Activated CD8-positive, alpha-beta memory T cell treated with anti-CD3 and anti-CD28 coated beads, Interleukin-2, amount 50 U/mL, for 4 hours (primary cell): Measurements from ENCODE around the gene ZNF679.
"Not testable (repeated sequence)": the region's sequence is repeated elsewhere in the genome, so short reads cannot be mapped to it uniquely, and the experiment has no call there.

Experiments
- DNase-seq: peaks from one replicate; pipeline ENCODE4 v3.0.0-alpha.2; 2020

The ZNF679 gene

GRCh38 chr7:64228174-64228573 is at the start of gene ZNF679:
TSS of gene ZNF679 (plus strand) at chr7:64228474. CDS start at chr7:64249118, 20,644 bp downstream.
- not testable (repeated sequence) for DNase-seq

DNA sequence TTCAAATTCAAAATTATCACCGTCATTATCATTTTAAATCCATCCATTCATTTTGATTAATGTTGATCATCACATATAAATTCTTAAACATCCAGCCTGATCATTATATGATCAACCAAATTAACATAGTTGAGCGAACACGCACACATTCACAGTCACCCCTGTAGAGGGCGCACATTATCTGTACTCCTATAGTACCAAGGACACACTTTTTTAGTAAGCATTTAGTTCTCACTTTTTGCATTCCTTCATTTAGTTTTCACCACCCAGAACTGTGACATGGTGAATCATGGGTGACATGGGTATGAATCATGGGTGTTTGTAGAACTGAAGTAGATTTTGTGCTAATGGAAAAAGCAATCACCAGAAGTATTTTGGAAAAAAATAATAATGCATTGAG is 47.3 kb upstream of the ZNF679 start:
- no peak for DNase-seq

- no peak for DNase-seq
Measured at GRCh38 chr7:64181586-64181985, 46.7 kb upstream of the ZNF679 start.

DNA sequence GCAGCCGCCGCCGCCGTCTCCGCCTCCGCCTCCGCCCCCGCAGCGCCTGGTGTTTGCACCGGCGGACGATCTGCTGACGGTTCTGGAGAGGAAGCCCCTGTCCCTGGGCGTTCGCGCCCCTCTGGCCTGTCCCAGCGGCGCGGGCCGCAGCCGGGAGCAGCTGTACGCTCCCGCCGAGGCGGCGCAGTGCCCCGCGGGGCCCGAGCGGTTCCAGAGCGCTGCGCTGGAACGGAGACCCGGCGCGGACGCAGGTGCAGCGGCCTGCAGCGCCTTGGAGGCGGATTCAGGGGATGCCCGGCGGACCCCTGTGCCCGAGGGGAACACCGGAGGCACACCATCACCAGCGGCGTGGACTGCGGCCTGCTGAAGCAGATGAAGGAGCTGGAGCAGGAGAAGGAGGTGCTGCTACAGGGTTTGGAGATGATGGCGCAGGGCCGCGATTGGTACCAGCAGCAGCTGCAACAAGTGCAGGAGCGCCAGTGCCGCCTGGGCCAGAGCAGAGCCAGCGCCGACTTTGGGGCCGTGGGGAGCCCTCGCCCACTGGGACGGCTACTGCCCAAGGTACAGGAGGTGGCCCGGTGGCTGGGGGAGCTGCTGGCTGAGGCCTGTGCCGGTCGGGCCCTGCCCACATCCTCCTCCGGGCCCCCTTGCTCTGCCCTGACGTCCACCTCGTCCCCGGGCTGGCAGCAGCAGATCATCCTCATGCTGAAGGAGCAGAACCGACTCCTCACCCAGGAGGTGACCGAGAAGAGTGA is 46.1 kb upstream of the ZNF679 start:
- DNase-seq = no peak

GRCh38 chr7:64183126-64183742 is 45.0 kb upstream of the ZNF679 start:
- DNase-seq = peak; percentile 34

GRCh38 chr7:64183827-64184372 is 44.4 kb upstream of the ZNF679 start:
- no peak for DNase-seq

- DNase-seq = no peak
Measured at GRCh38 chr7:64184376-64184775, 43.9 kb upstream of the ZNF679 start.

GRCh38 chr7:64187408-64187807 is 40.9 kb upstream of the ZNF679 start:
- DNase-seq = no peak

- DNase-seq = no peak
Measured at GRCh38 chr7:64192148-64192704, 36.0 kb upstream of the ZNF679 start.

- DNase-seq = no peak
Measured at GRCh38 chr7:64192775-64193174, 35.5 kb upstream of the ZNF679 start.

DNA sequence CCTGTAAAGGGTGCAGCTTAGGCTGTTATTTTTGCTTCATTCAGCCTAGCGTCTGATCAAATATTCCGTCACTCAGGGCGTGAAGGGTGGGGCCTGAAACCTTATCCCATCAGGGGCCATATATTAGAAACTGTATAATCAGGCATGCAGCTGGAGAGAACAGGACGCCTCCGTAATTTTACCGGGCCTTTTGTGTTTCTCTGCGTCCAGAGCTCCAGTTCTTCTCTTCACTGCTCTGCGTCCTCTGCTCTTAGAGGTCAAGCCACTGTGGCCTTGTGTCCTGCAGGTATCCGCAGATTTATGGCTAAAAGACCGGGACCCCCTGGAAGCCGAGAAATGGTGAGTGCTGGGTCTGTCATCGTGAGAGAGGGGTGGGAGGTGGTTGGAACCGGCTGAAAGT is 21.4 kb upstream of the ZNF679 start, which contains the start of gene ZNF735:
TSS of gene ZNF735 (plus strand) at position 301 of the 400 bp plus-strand sequence. CDS start at position 301, 0 bp downstream.
- no peak for DNase-seq

DNA sequence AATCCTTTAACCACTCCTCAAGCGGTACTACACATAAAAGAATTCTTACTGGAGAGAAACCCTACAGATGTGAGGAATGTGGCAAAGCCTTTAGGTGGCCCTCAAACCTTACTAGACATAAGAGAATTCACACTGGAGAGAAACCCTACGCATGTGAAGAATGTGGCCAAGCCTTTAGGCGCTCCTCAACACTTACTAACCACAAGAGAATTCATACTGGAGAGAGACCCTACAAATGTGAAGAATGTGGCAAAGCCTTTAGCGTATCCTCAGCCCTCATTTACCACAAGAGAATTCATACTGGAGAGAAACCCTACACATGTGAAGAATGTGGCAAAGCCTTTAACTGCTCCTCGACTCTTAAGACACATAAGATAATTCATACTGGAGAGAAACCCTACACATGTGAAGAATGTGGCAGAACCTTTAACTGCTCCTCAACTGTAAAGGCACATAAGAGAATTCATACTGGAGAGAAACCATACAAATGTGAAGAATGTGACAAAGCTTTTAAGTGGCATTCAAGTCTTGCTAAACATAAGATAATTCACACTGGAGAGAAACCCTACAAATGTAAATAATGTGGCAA is 8.5 kb upstream of the ZNF679 start:
- not testable (repeated sequence) for DNase-seq

- no peak for DNase-seq
Measured at GRCh38 chr7:64223366-64223765, 4.9 kb upstream of the ZNF679 start.

DNA sequence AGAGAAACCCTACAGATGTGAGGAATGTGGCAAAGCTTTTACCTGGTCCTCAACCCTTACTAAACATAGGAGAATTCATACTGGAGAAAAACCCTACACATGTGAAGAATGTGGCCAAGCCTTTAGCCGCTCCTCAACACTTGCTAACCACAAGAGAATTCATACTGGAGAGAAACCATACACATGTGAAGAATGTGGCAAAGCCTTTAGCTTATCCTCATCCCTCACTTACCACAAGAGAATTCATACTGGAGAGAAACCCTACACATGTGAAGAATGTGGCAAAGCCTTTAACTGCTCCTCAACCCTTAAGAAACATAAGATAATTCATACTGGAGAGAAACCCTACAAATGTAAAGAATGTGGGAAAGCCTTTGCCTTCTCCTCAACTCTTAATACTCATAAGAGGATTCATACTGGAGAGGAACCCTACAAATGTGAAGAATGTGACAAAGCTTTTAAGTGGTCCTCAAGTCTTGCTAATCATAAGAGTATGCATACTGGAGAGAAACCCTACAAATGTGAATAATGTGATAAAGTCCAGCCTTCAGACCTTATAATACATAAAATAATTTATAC is 38.2 kb downstream of the ZNF679 start:
- no peak for DNase-seq

- DNase-seq = no peak
Measured at GRCh38 chr7:64277630-64278029, 49.4 kb downstream of the ZNF679 start.

GRCh38 chr7:64294701-64295420 is 66.6 kb downstream of the ZNF679 start:
- DNase-seq = no peak

DNA sequence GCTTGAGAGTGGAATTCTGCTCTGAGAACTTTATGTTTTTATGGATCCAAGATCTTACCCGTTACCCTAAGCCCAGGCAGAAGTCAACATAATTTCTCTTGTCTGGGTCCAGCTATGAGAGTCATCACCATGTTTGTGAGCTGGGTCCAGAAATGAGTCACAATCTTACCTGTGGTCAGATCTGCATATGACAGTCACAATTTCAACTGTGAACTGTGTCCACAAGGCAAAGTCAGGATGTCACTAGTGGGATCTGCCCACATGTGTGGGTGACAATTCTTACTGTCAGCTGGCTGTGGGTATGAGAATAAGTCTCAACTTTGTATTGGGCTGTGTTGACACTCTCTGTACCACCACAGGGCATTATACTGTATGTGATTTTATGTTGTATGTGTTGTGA is 69.1 kb downstream of the ZNF679 start:
- DNase-seq = not testable (repeated sequence)

DNA sequence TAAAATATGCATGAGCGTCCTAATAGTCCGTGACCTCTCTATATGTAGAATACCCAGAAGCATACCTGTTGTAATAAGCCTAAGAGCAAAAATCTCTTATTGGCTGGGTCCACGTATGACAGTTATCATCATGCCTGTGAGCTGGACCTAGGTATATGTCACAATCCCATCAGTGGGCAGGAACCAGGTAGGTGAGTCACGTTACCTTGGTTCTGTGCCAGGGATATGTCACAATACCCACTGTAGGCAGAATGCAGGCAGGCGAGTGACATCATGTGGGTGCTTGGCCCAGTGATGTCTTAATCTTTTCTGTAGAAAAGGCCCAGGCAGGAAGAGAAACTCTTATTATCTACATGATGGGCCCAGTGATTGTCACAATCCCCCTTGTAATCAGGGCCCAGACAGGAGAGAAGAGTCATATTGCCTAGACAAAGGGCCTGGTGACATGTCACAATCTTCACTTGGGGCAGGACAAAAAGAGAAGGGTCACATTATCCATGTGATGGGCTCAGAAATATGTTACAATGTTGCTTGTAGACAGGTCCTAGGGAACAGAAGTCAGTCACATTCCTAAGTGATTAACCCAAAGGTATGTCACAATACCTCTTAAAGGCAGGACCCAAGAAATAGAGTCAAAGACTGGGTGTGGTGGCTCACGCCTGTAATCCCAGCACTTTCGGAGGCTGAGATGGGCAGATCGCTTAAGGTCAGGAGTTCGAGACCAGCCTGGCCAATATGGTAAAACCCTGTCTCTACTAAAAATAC is 72.5 kb downstream of the ZNF679 start:
- no peak for DNase-seq

DNA sequence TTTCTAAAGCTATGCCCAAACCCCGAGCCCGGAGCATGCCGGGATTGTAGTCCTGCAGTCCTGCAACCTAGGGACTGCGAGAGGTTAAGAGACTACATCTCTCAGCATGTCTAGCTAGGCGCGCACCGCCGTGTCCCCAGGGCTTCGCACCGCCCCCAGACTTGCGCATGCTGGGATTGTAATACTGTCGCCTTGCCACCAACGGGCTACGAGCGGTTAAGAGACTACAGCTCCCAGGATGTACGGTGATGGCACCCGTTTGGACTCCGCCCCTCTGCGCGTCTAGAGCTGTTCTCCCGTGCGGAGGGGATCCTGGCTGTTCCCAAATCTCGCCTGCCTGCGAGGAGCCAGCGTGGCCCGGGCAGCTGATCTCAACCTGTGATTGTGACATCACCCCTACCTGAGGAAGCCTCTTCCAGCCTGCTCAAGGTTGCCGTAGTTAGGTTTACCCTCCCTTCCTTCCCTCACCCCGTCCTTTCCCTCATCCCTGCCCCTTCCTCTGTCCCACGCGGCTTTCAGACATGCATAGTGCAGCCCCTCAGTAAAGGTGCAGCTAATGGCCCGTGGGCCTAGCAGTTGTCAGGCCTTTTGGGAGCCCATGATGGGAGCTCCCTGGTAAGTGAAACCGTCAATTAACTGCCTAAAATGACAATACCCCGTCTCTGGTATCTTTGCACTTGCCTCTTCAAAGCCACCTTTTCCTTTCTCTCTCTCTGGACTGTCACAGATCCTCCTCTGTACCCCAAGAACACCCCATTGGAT is 79.2 kb downstream of the ZNF679 start:
- DNase-seq = peak; percentile 93

- no peak for DNase-seq
Measured at GRCh38 chr7:64308016-64308270, 79.7 kb downstream of the ZNF679 start.

DNA sequence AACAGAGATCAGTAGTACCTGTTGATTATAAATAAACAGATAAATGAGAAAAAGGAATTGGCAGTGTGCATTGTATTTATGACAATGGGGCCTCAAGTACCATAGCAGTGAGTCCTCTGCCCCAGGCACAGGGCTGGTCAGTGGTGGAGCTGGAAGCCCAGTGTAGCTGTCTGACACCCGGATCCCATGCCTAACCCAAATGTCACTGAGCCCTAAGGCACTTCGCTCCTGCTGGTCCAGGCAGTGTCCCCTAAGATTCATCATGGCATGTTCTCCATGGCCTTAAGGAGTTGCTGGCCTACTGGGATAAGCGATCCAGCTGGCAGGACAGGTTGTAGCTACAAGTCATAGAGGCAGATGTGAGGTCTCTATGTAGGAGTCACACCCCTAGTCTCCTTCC is 82.2 kb downstream of the ZNF679 start:
- DNase-seq = no peak
